Mucosa of stomach (tissue), 1 donor: ENCODE results near the gene GSDMA.

Experiments used
- H3K27me3 ChIP-seq: one replicate; pipeline ENCODE4 v1.7.0; 2013; ENCODE audit warnings: mild to moderate bottlenecking, low read length; ENCODE audit not compliant: control insufficient read depth, insufficient read depth
- H3K36me3 ChIP-seq: one replicate; pipeline ENCODE4 v1.7.0; 2013; ENCODE audit warnings: low read length; ENCODE audit not compliant: control insufficient read depth, insufficient read depth
- H3K4me1 ChIP-seq: one replicate; pipeline ENCODE4 v1.7.0; 2013; ENCODE audit warnings: mild to moderate bottlenecking, low read length; ENCODE audit not compliant: control insufficient read depth, insufficient read depth
- H3K4me3 ChIP-seq: one replicate; pipeline ENCODE4 v1.7.0; 2013; ENCODE audit warnings: low read length
- H3K9ac ChIP-seq: one replicate; pipeline ENCODE4 v1.7.0; 2013; ENCODE audit warnings: mild to moderate bottlenecking, low read length, moderate library complexity
- H3K9me3 ChIP-seq: one replicate; pipeline ENCODE4 v1.7.0; 2013; ENCODE audit warnings: mild to moderate bottlenecking, low read length, moderate library complexity; ENCODE audit not compliant: control insufficient read depth
- donor health status: Pancreatic carcinoma.

The GSDMA gene

GRCh38 chr17:39925282-39926134, 37.3 kb upstream of the GSDMA start:
- H3K4me1 ChIP-seq = peaks cover 38% of the 10 kb centered on the region
- peak overlapping the region; percentile 78 for H3K9ac ChIP-seq
- peak overlapping the region; percentile 80 for H3K4me3 ChIP-seq
- no peaks in the 10 kb centered on the region for H3K9me3 ChIP-seq
- peaks cover 11% of the 10 kb centered on the region for H3K36me3 ChIP-seq
- no peaks in the 10 kb centered on the region for H3K27me3 ChIP-seq

- Histone ChIP-seq H3K9me3 (no peaks in the 10 kb centered on the region), H3K4me3 (peak overlapping the region; percentile 80), H3K9ac (peak overlapping the region; percentile 78), H3K4me1 (peaks cover 38% of the 10 kb centered on the region), H3K27me3 (no peaks in the 10 kb centered on the region), H3K36me3 (peaks cover 11% of the 10 kb centered on the region)
These were observed 36.6 kb upstream of the GSDMA start for GRCh38 chr17:39926135-39926587.

GRCh38 chr17:39926588-39927100, 36.2 kb upstream of the GSDMA start:
- H3K27me3 ChIP-seq = no peaks in the 10 kb centered on the region
- peak overlapping the region; percentile 78 for H3K9ac ChIP-seq
- peaks cover 38% of the 10 kb centered on the region for H3K4me1 ChIP-seq
- no peaks in the 10 kb centered on the region for H3K9me3 ChIP-seq
- H3K4me3 ChIP-seq = peak overlapping the region; percentile 80
- peaks cover 11% of the 10 kb centered on the region for H3K36me3 ChIP-seq

- Histone ChIP-seq H3K27me3 (no peaks in the 10 kb centered on the region), H3K4me1 (peaks cover 38% of the 10 kb centered on the region), H3K4me3 (peak within 1 kb of the TSS; percentile 80), H3K36me3 (peaks cover 11% of the 10 kb centered on the region), H3K9me3 (no peaks in the 10 kb centered on the region), H3K9ac (peak within 1 kb of the TSS; percentile 78)
These were observed 35.5 kb upstream of the GSDMA start, which contains the start of the genes LRRC3C and ORMDL3 for GRCh38 chr17:39927101-39927928. Gene LRRC3C (plus strand): TSS chr17:39927732. CDS start chr17:39941524, 13,792 bp downstream. Gene ORMDL3 (minus strand): TSS chr17:39927601. CDS start chr17:39924203, 3,398 bp downstream.

- peaks cover 6% of the 10 kb centered on the region for H3K36me3 ChIP-seq
- H3K4me1 ChIP-seq = peaks cover 38% of the 10 kb centered on the region
- H3K27me3 ChIP-seq = no peaks in the 10 kb centered on the region
- H3K9me3 ChIP-seq = no peaks in the 10 kb centered on the region
- H3K4me3 ChIP-seq = peak overlapping the region; percentile 43
- peak overlapping the region; percentile 78 for H3K9ac ChIP-seq
These were observed 34.6 kb upstream of the GSDMA start for GRCh38 chr17:39927929-39928857.

- Histone ChIP-seq H3K27me3 (no peaks in the 10 kb centered on the region), H3K4me3 (no peak overlapping the region), H3K36me3 (no peaks in the 10 kb centered on the region), H3K9ac (peak overlapping the region; percentile 78), H3K4me1 (peaks cover 40% of the 10 kb centered on the region), H3K9me3 (no peaks in the 10 kb centered on the region)
These were observed 33.8 kb upstream of the GSDMA start for GRCh38 chr17:39928858-39929645.

GRCh38 chr17:39929646-39930407, 33.0 kb upstream of the GSDMA start:
- no peak overlapping the region for H3K4me3 ChIP-seq
- peaks cover 38% of the 10 kb centered on the region for H3K4me1 ChIP-seq

GRCh38 chr17:39933912-39934311, 28.9 kb upstream of the GSDMA start:
- Histone ChIP-seq H3K4me1 (peaks cover 7% of the 10 kb centered on the region), H3K27me3 (no peaks in the 10 kb centered on the region), H3K4me3 (no peak overlapping the region), H3K9me3 (no peaks in the 10 kb centered on the region), H3K9ac (no peak overlapping the region), H3K36me3 (no peaks in the 10 kb centered on the region)

More at GRCh38 chr17:39929646-39930407, 33.0 kb upstream of the GSDMA start:
- Histone ChIP-seq H3K9ac (no peak overlapping the region), H3K9me3 (no peaks in the 10 kb centered on the region), H3K27me3 (no peaks in the 10 kb centered on the region), H3K36me3 (no peaks in the 10 kb centered on the region)

- H3K27me3 ChIP-seq = no peaks in the 10 kb centered on the region
- H3K4me3 ChIP-seq = no peak overlapping the region
- no peak overlapping the region for H3K9ac ChIP-seq
These were observed 28.5 kb upstream of the GSDMA start for GRCh38 chr17:39934324-39934723.

GRCh38 chr17:39935909-39936308, 26.9 kb upstream of the GSDMA start:
- Histone ChIP-seq H3K4me3 (no peak overlapping the region), H3K36me3 (no peaks in the 10 kb centered on the region), H3K4me1 (peaks cover 6% of the 10 kb centered on the region), H3K27me3 (no peaks in the 10 kb centered on the region), H3K9me3 (no peaks in the 10 kb centered on the region), H3K9ac (no peak overlapping the region)

More at GRCh38 chr17:39934324-39934723, 28.5 kb upstream of the GSDMA start:
- Histone ChIP-seq H3K9me3 (no peaks in the 10 kb centered on the region), H3K36me3 (no peaks in the 10 kb centered on the region), H3K4me1 (peaks cover 6% of the 10 kb centered on the region)
